ENCODE measurements around the gene FTCD. TPM values are rescaled to one million over a fixed set of nuclear protein-coding genes. Genes with fewer than 3 reads are reported as not detected.
"Not testable (repeated sequence)": the region's sequence is repeated elsewhere in the genome, so short reads cannot be mapped to it uniquely, and the experiment has no call there.

FTCD gene, protein sequence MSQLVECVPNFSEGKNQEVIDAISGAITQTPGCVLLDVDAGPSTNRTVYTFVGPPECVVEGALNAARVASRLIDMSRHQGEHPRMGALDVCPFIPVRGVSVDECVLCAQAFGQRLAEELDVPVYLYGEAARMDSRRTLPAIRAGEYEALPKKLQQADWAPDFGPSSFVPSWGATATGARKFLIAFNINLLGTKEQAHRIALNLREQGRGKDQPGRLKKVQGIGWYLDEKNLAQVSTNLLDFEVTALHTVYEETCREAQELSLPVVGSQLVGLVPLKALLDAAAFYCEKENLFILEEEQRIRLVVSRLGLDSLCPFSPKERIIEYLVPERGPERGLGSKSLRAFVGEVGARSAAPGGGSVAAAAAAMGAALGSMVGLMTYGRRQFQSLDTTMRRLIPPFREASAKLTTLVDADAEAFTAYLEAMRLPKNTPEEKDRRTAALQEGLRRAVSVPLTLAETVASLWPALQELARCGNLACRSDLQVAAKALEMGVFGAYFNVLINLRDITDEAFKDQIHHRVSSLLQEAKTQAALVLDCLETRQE
- total RNA-seq = 0.25 TPM in 1 of 2 replicates, not detected in the other

- DNase-seq (ENCODE audit: low read depth, low spot score) = no peak
Measured at GRCh38 chr21:46155514-46156377, at the start of gene FTCD. Gene FTCD, minus strand, starts transcription at chr21:46155579. Its CDS starts 56 bp downstream, at chr21:46155523.

DNA sequence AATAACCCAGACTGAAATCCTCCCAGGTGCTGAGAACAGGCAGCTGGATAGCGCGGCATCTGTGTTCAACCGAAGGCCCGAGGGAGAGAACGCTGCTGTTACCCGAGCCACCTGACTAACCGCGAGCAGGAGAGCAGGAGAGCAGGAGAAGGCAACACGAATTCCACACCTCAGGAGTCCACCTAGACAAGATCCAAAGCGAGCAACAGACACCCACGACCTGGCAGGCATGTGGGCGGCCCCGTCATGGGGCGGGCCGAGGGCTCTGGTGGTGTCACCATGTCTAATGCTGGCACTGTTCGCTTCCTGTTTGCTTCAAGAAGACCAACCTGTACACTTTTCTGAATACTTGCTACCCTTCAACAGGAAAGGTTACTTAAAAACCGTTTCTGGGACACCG is 49.8 kb upstream of the FTCD start:
- no peak for DNase-seq (ENCODE audit: low read depth, low spot score)

- no peak for DNase-seq (ENCODE audit: low read depth, low spot score)
Measured at GRCh38 chr21:46203203-46203600, 47.8 kb upstream of the FTCD start.

DNA sequence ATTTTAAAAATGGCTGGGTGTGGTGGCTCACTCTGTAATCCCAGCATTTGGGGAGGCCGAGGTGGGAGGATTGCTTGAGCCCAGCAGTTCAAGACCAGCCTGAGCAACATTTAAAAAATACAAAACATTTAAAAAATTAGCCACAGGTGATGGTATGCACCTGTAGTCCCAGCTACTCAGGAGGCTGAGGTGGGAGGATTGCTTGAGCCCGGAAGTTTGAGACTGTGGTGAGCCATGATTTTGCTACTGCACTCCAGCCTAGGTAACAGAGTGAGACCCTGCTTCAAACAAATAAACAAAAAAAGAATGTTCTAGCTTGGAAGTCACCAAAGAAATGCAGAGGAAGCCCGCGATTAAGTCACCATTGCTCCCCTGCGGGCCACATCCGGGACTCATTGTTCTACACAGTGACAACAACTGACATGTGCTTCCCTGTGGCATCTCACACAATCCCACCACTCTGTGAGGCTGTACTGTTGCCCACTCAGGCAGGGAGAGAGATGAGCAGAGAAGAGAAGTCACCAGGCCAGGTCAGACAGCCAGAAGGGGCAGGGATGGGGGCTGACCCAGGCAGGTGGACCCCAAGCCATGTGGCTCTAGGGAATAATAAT is 47.3 kb upstream of the FTCD start:
- DNase-seq (ENCODE audit: low read depth, low spot score) = no peak

DNA sequence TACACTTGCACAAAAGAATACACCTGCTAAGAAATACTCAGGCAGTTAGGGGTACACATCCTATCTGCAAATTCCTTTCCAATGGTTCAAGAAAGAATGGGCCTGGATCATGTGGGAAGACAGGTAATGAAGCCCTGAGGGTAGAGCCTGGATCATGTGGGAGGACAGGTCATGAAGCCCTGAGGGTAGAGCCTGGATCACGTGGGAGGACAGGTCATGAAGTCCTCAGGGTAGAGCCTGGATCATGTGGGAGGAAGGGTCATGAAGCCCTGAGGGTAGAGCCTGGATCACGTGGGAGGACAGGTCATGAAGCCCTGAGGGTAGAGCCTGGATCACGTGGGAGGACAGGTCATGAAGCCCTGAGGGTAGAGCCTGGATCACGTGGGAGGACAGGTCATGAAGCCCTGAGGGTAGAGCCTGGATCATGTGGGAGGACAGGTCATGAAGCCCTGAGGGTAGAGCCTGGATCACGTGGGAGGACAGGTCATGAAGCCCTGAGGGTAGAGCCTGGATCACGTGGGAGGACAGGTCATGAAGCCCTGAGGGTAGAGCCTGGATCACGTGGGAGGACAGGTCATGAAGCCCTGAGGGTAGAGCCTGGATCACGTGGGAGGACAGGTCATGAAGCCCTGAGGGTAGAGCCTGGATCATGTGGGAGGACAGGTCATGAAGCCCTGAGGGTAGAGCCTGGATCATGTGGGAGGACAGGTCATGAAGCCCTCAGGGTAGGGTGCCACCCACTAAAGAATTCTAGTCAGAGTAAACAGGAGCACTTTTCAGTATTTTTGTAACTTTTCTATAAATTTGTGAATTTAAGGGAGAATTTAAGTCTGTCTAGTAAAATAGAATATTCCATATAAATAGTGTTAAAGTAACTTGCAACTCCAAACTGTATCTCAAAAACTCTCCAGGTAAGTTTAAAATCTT is 45.8 kb upstream of the FTCD start:
- not testable (repeated sequence) for DNase-seq (ENCODE audit: low read depth, low spot score)

DNA sequence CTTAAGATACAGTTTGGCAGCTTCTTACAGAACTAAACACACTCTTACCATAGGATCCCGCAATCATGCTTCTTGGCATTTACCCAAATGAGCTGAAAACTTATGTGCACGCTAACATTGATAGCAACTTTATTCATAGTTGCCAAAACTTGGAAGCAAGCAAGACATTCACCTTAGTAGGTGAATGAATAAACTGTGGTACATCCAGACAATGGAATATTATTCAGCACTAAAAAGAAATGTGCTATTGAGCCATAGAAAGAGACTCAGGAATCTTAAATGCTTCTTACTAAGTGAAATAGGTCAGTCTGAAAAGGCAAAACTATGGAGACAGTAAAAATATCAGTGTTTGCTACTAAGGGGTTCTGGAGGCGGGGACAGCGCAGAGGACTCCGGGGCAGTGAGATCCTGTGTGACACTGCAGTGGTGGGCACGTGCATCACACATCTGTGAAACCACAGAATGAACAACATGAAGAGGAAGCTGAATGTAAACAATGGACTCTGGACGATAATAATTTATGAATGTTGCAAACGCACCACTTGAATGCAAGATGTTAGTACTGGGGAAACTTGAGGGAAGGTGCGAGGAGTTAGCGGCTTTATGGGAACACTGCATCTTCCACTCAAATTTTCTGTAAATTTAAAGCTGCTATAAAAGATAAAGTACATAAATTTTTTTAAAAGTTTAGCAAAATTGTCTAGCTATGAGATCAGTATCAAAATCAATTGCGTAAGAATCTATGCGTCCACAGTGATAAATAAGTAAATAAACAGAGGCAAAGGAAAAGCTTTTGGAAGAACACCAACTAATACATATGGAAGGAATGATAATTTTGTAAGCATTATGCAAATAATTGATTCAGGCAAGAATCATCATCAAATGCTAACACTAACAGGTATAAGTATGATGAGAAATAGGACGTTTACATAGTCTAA is 44.3 kb upstream of the FTCD start:
- DNase-seq (ENCODE audit: low read depth, low spot score) = no peak

- DNase-seq (ENCODE audit: low read depth, low spot score) = no peak
Measured at GRCh38 chr21:46196733-46197132, 41.4 kb upstream of the FTCD start.

GRCh38 chr21:46195595-46196195 is 40.3 kb upstream of the FTCD start:
- no peak for DNase-seq (ENCODE audit: low read depth, low spot score)

- no peak for DNase-seq (ENCODE audit: low read depth, low spot score)
Measured at GRCh38 chr21:46194374-46195334, 39.3 kb upstream of the FTCD start.

GRCh38 chr21:46193829-46194373 is 38.5 kb upstream of the FTCD start:
- no peak for DNase-seq (ENCODE audit: low read depth, low spot score)

DNA sequence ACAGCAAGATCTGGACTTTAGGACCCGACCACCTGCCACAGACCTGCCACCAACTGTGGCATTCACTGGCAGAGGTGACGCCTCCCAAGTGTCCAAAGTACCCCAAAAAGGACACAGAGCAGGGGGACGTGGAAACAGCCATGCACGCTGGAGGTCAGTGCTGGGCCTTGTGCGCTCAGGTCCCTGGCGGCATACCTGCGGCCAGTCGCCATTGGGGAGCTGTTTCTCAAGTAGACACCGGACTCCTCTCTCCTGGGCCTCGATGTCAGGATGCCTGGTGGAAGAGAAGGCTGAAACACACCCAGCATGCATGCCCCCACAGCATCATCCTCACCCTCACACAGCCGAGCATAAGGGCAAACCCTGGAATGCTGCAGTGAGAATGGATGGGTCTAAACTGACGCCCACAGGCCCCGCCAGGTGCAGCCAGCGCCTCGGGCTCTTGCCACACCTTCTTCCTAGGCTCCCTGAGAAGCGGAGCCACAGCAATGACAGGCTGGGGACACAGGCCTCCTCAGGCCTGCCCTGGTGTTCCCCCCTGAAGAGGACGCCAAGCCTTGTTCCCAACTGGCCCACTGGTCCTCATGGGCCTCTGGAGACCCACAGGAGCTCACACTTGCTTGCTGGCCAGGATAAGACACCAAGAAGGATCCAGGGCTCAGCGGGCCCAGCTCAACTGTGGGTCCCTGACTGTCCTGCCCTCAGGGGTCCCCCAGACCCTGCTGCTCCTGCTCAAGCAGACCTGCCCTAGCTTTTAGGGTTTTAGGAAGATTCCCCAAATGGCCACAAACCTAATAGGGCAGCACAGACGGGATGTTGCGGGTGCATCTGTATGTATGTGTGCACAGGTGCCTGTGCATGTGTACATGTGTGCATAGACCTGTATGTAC is 36.6 kb upstream of the FTCD start:
- no peak for DNase-seq (ENCODE audit: low read depth, low spot score)

GRCh38 chr21:46191257-46191685 is 35.9 kb upstream of the FTCD start:
- no peak for DNase-seq (ENCODE audit: low read depth, low spot score)

GRCh38 chr21:46190491-46191131 is 35.2 kb upstream of the FTCD start:
- DNase-seq (ENCODE audit: low read depth, low spot score) = no peak

GRCh38 chr21:46189959-46190490 is 34.6 kb upstream of the FTCD start:
- DNase-seq (ENCODE audit: low read depth, low spot score) = no peak

DNA sequence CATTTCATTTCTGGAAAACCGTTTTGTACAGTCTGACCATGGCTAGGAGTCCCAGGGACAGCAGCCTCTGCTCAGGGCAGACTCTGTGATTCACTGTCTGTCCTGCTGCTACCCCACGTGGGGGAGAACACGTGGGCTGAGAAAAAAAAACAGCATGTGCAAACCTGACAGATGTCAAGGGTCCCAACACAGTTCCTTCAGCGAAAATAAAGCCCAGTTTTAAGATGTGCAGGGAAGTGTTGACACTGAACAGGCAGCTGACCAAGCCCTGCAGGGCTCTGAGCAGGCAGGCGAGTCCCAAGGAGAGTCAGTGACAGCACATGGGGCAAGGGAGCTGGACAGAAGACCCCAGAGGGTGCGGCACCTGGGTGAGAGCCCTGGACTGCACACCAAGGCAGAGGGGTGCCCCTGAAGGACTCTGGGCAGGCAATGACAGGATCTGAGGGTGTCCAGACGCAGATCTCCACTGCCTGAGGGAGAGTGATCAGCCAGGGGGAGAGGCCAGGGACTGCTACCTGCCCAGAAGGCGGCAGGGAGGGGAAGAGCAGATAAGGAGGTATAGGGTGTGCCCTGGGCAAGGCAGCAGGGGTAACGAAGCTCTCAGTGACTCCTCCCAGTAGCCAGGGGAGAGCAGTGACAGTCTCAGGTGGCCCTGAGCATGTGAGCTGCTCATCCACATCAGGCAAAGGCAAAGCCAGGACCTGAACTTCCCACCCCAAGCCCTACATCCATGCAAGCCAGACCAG is 34.0 kb upstream of the FTCD start:
- DNase-seq (ENCODE audit: low read depth, low spot score) = no peak
